Esophagus muscularis mucosa (tissue), 4 donors: ENCODE measurements around the gene IFRD2.

ENCODE experiments used
- CTCF ChIP-seq, 3 experiments: fragments of 200-600 bp in 2 of 3; fragments of 450-650 bp in 1 of 3; sonication (generic) in 2 of 3; IDR thresholded peaks; one replicate each; pipeline ENCODE4 v1.5.1; 2017 to 2019; ENCODE audit warnings: antibody characterized with exemption in 3 of 3, mild to moderate bottlenecking in 2 of 3, moderate library complexity in 1 of 3
- EP300 ChIP-seq: sonication (generic); formaldehyde crosslinking; IDR thresholded peaks from one replicate; pipeline ENCODE4 v1.6.1; 2017; ENCODE audit warnings: antibody characterized with exemption
- POLR2A ChIP-seq: fragments of 450-650 bp; IDR thresholded peaks from one replicate; pipeline ENCODE4 v1.6.1; 2017; ENCODE audit warnings: antibody characterized with exemption, moderate library complexity, mild to moderate bottlenecking, low read depth
- POLR2AphosphoS5 ChIP-seq, 2 donors: sonication (generic); formaldehyde crosslinking; IDR thresholded peaks; one replicate each; pipeline ENCODE4 v1.6.1; 2017; ENCODE audit warnings: antibody characterized with exemption in 2 of 2

GRCh38 chr3:50242851-50243542 is 49.2 kb downstream of the IFRD2 start:
- TF ChIP-seq CTCF (IDR thresholded peaks at IDR 0.05) (no peak), POLR2A (no peak), EP300 (no peak), POLR2AphosphoS5 (IDR thresholded peaks at IDR 0.05) (peak; percentile 28 to 40)
